HG03108 (cell line): Measurements from ENCODE around the gene WDR64.
A peak's percentile ranks its signal among the peaks of the same experiment; 100 is the strongest.

Experiments
- ATAC-seq: cut with Tn5 transposase; IDR thresholded peaks from one replicate; pipeline ENCODE4 v1.9.1; 2021; ENCODE audit warnings: moderate library complexity; ENCODE audit not compliant: unreplicated experiment

WDR64 gene

DNA sequence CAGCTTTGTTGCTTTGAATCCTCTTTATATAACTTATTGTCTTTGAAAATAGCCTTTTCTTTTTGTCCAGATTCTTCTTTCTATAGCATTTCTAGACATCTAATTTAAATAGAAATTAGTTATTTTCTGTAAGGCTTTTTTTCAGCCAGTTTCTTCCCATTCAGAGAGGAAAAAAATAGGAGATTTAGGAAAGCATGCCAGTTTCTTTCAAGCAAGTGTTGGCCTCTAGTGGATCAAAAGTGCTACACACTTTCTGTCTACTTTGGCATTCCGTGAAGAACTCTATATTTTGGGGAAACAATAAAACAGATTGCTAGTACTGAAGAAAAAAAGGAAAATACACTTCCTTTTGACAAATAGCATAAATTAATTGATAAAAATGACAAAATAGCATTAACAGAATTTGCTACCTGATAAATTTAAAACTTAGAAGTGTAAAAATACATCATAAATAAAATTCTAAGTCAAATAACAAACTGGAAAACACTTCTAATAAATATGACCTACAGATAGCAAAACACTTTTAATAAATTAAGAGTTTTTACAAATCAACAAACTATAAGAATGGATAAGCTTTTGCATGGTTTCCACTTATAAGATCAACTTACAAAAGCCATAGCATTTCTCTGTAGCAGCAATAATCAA lies 182.8 kb downstream of the WDR64 start:
- peak; percentile 51 for ATAC-seq

DNA sequence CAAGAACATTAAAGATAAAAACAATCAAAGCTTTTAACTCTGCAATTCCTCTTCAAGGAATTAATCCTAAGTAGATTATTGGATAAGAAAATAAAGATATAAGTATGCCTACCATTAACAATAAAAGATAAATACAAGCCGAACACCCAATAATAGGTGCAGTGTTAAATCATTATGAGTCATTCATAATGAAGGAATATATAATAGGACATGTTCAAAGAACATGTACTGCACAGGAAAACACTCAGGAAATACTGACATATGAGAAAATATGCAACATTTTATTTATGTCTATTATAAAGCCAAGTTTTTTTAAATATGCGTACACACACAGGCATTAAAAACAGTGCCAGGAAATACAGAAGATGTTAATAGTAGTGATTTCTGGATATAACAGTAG lies 184.9 kb downstream of the WDR64 start:
- no peak for ATAC-seq

DNA sequence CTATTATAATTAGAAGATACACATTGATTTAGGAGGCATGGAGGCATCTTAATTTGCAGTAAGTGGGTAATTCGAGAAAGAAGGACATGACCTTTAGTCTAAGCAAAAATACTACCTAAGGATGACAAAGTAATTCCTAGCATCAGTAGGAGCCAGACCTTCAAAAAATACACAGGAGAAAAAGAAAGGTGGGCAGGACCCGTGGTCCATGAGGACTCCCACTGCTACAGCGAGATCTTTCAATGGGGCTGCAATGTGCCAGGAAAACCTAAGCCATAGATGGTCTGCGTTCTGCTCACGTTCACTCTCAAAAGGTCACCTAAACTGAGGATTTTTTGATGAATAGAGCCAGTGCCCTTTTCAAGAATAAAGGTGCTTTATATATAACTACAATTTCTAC lies 185.3 kb downstream of the WDR64 start:
- no peak for ATAC-seq

DNA sequence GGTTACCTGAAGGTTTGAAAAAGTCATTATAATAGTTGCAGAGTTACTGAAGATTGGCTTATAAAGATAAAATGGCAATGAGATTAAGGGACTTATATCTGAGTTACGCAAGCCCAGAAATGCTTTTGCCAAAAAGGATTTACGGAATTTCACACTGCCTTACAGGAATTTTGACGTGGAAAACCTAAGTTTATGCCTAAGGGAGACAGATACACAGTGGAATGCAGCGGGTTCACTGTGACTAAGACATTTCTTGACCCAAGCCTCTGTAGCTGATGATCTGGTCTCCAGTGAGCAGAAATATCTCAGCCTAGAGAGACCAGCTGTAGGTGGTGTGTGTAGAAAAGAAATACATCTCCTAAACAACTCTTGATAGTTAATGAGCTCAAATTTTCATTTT lies 185.8 kb downstream of the WDR64 start:
- ATAC-seq: no peak

DNA sequence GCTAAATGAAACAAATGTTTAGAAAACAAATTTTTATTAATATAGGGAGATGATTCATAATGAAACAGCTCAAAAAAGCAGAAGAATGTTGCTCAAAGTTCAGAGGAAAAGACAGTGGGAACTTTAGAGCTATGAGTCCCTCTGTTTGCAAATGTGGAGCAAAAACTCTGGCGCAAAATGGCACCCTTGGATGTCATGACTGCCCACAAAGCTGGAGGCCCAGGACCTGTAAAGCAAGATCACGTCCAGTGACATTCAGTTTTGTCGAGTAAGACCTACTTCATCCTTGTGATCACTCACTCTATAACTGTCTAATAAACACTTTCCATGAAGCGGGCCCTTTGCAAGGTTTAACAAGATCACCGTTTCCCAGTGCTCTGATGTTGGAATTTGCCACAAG lies 186.8 kb downstream of the WDR64 start:
- ATAC-seq: no peak

DNA sequence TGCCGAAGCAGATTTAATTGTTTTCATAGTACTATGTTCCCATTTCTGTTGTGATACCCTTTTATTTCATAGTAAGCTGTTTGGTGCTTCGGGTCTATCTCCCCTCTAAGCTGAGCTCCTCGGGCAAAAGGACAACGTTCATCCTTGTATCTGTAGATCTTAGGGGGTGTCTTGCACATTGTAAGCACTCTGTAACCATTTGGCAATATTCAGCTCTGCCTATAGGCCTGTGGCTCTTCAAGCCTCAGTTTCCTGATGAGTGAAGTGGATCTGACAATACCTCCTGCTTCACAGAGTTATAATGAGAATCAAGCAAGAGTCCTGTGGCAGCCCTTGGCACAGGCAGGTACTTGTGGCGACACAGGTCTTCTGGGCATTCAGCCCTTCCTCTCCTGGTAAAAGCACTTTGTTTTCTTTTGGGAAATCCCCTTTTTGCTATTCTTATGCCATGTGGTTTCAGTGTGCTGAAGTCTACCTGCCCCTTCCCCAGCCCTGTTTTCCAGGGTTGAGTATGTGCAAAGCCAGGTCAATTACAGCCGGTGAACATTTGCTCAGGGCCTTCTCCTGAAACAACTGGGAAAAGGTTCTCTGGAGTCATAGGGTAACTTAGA lies 187.4 kb downstream of the WDR64 start:
- peak; percentile 48 for ATAC-seq

DNA sequence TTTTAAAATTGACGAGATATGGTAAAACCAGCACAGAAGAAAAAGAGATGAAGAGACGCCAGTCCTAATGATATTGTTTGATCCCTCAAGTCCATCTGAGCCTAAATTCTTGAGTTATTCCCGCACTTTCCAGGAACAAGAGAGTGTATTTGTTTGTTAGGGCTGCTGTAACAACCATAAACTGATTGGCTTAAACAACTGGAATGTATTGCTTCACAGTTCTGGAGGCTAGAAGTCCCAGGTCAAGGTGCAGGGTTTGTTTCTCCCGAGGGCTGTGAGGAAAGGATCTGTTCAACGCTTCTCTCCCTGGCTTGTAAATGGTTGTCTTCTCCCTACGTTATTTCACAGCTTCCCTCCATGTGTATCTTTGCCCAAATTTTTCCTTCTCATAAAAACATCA lies 188.1 kb downstream of the WDR64 start:
- no peak for ATAC-seq

DNA sequence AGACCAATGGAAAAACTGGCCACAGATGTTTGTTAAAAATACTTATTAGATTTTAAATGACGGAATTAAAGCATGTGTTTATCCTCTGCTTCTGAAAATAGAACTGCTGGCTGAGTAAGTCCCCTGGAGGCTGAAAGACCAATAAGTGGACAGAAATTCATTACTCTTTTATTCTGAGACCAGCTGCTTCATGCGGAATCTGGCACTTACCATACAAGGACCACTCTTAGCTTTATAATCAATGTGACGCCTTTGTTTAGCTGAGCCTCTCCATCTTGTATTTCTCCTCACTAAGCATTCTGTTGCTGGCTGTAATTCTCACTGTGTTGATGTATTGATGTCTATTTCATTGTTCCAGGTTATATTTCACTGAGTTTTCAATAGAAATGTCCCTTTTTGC lies 189.6 kb downstream of the WDR64 start:
- no peak for ATAC-seq

DNA sequence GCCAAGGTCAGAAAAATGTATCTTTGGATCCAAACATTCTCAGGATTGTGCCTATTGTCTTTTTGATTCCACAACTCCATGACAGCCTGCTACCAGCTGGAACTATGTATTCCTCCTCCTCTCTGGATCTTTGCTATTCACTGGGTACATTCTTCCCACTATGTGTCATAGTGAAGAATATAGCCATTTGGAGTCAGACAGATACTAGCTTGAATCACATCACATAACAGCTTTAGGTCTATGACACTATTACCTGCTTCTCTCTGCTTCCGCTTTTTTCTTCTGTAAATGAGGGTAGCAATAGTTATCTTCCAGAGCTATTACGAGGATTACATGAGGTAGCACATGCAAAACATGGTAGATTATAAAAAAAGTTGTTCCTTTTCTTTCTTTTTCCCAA lies 190.5 kb downstream of the WDR64 start:
- ATAC-seq: no peak

DNA sequence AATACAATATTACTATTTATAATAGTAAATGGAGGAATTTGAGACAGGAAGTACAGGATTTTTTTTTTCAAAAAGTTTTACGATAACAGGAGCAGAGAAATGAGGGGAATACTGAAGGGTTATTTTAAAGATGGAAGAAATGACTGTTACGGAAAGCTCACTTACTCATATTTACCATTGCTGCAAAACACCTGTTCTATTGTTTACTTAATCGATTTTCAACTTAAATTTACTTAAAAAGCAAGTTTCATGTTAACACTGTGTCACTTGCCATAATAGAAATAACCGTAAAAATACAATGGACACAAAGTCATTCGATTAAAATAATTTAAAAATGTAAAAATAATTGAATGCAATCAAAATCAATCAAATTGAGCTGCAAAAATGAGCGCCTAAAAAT lies 192.5 kb downstream of the WDR64 start:
- ATAC-seq: no peak

DNA sequence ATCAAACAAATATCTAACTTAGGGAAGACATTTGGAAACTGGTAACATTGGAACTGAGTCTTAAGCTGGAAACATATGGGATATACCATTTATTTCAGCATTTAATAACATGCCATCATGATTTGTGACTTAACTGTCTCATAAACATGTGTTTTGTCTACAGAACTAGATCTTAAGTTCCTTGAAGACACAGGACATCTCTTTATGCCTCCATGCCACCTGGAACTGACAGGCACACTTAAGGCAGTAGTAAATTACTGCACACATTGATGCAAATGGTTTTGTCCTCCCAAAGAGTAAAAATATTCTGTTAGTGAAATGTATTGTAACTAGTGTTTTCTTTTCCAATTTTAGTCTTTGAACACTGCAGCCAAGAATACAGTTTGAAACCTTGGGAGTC lies 194.3 kb downstream of the WDR64 start:
- no peak for ATAC-seq

DNA sequence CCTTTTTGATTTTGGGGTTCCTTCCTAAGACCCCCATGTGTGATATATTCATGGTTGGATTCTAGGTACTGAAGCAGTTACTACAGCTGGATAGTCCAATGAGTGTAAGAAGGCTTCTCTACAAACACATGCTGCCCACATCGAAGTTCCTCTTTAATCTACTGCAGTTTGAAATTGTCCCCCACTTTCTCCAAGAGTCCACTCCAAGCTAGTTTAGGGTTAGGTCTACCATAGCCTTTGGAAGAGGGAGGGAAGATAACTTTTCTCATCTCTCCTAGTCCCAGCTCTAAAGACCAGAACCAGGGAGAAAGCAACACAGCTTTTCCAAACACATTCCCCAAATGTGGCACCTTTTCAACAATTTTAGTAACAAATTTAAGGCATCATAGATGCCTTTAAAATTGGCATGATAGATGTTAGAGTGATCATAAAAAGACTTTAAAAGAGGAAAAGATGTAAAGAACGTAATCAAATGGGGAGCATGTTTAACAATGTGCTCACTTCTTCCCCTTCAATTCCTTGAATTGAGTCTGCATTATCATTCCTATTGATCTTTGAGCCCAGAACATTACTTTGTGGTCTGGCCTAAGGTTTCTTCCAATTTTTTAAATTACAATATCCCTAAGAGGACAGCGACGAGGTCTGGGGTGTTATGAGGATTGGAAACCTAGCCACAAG lies 194.9 kb downstream of the WDR64 start:
- ATAC-seq: no peak

DNA sequence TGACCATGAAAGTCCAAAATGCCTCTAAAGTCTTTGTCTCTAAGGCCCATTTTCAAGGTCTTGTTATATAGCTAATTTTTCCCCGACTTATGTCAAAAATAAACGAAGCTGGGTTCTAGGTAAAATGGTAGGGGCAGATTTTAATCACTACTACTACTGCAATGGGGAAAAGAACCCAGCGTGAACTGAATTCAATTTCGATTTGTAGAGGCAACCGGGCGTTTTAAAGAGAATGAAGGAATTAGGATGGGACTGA lies 195.4 kb downstream of the WDR64 start:
- ATAC-seq: no peak

DNA sequence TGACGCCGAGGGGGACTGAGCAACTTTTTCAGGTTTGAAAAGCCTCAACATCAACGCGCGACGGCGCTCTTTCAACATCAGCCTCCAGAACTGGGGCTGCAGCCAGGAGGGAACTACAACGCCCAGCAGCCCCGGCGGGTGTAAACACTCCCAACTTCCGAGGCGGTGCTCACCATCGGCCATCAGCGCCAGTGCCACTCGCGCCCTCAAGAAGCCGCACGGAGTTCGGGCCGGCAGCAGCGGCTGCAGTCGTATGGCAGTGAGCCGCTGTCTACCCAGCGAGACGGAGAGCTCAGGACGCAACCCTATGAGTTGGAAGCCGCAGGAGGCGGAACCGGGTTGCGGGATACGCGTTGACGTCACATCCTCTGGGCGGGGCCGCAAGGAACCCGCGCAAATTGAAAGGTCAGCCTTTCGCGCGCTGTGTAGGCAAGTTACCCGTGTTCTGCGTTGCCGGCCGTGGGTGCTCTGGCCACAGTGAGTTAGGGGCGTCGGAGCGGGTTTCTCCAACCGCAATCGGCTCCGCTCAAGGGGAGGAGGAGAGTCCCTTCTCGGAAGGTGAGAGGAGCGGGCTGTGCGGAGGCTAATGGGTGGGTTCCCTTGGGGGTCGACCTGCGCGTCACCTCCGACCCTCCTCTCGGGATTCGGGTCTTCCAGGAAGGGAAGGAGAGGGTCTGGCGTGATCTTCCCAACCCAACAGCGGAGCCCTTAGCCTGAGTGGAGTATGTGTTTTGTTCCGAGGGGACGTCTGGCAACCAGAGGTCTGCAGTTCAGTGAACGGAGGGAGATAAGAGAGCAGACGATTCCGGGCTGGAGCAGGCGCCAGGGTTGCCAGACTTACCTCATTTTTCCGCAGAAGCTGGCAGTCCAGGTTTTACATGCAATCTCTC lies 196.0 kb downstream of the WDR64 start, which contains the start of gene EXO1:
TSS of gene EXO1 (plus strand) at position 409 of the 890 bp plus-strand sequence. CDS start 2,222 bp downstream, outside the sequence.
- peak; percentile 98 for ATAC-seq

DNA sequence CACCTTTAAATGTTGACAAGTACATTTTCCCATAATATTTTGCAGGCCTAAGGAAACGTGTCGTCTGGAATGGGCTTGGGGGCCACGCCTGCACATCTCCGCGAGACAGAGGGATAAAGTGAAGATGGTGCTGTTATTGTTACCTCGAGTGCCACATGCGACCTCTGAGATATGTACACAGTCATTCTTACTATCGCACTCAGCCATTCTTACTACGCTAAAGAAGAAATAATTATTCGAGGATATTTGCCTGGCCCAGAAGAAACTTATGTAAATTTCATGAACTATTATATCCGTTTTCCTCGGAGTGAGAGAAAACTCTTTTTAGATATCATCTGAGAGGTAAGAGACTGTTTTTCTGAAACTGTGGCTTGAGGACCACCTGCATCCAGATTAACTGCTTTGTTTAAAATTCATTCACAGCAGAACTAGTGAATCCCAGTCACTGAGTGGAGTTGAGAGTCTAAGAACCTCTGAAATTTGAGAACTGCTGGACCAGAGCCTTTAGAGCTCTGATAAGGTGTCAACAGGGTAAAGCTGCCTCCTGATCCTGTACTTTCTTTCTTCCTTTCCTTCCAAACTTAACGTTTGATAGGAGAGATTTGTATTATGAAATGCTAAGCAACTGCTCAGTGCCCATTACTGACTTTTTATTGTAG lies 196.7 kb downstream of the WDR64 start:
- ATAC-seq: no peak

DNA sequence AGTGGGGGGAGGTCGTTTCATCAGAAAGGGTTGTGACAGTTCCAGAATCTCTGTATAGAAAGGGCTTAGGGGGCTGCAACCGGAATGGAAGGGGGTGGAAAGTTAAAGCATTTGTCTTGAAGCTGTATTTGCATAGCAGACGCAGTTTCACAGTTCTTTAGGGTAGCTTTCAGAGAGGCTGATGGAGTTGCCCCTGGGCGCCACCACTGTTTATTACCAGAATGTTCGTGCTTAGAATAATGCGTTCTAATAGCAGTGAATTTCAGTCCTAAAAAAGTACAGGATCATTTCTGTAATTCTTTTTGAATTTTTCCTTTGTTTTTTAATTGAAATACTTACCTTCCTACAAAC lies 197.2 kb downstream of the WDR64 start:
- no peak for ATAC-seq
